GM21619 (cell line): ENCODE measurements around the gene NRXN3.

Source experiments
- ATAC-seq: cut with Tn5 transposase; IDR thresholded peaks from one replicate; pipeline ENCODE4 v1.9.1; 2021; ENCODE audit not compliant: unreplicated experiment

The NRXN3 gene

GRCh38 chr14:79698298-79698711 lies 1528.1 kb downstream of the NRXN3 start:
- no peak for ATAC-seq

- no peak for ATAC-seq
These were observed 1529.0 kb downstream of the NRXN3 start for GRCh38 chr14:79699206-79699605.

GRCh38 chr14:79701371-79701770 lies 1531.2 kb downstream of the NRXN3 start:
- ATAC-seq, result no peak

GRCh38 chr14:79702197-79702596 lies 1532.0 kb downstream of the NRXN3 start:
- ATAC-seq, result no peak

- ATAC-seq, result no peak
These were observed 1533.0 kb downstream of the NRXN3 start for GRCh38 chr14:79703209-79703608.

GRCh38 chr14:79704041-79704807 lies 1534.1 kb downstream of the NRXN3 start:
- no peak for ATAC-seq

DNA sequence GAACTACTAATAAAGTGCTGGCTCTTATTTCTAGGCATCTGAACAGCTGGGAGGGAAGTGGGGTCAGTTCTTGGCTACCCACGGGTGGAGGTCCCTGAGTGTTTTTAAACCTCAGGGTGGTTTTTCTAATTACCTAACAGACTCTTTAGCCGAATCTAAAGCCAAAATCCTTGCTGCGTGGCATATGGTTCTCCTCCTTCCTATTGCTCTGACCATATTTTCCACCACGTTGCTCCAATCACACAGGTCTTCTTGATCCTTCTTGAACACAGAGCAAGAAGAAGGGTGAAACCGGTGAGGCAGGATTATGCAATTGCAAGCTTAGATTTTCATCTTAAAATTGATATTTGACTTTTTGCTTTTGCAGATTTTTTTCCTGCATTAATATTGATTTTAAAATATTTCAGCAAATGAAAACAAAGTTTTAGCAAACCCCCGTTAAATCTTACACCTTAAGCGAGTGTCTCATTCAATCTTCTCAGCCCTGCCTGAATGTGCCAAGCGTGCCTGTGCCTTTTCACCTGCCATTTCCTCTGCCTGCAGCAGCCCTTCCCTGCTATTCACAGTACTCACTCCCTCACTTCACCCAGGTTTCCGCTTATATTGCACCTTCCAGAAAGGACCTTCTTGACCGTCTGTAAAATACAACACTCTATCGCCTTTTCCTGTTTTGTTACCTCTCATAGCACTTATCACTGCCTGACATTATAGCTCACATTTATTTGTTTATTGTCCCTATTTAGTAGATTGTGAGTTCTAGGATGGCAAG lies 1535.1 kb downstream of the NRXN3 start:
- no peak for ATAC-seq

- ATAC-seq, result no peak
These were observed 1536.2 kb downstream of the NRXN3 start for GRCh38 chr14:79706382-79706781.

DNA sequence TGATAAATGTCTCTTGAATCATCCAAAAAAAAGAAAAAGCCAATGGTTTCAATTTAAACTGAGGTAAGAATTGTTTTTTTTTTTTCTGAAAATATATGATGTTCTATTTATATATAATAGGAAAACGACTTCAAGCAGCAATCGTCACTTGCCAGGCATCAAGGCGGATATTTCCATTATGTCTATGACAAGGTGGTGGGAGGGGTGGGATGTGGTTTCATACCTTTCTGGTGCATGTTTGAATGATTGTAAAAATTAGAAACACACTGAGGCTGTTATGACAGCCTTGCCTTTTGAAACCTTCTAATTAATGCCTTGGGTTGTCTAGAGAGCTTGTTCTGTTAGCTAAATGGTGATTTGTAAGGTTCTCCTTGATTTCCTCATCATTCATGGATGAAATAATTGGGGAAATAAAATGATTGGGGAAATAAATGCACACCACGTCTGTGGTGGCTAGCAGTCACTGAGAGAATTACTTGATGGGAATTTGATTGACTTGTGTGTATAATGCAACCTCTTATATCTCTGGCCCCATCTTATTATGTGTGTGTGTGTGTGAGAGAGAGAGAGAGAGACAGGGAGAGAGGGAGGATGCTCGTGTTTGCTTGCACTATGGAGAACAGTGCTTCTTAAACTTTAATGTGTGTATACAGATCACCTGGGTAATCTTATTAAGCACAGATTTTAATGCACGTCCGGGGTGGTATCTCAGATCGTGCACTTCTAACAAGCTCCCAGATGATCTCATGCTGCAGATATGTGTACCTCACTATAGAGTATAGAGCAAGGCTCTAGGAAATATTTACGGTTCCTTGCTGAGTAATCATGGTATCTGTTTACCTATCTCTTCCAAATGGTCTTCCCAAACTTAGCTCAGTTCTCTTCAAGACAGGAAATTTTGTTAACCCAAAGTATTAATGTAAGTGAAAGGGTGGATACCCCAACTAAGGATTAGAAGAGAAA lies 1538.5 kb downstream of the NRXN3 start:
- no peak for ATAC-seq

DNA sequence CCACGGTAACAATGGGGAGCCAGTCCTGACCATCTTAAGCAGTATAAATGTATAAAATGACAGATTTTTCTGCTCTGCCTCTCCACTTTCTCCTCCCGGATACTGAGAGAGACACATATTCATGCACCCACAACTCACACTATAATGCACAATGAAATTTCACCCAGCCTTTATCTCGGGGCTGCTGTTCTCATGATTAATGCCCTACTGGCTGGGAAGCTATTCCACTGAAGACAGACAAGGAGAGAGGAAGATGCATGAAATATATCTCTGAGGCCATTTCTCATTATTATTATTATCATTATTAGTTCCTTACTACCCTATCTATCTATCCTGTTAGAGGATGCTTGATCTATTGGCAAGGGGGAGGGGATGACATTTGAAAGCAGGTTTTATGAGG lies 1539.4 kb downstream of the NRXN3 start:
- no peak for ATAC-seq

DNA sequence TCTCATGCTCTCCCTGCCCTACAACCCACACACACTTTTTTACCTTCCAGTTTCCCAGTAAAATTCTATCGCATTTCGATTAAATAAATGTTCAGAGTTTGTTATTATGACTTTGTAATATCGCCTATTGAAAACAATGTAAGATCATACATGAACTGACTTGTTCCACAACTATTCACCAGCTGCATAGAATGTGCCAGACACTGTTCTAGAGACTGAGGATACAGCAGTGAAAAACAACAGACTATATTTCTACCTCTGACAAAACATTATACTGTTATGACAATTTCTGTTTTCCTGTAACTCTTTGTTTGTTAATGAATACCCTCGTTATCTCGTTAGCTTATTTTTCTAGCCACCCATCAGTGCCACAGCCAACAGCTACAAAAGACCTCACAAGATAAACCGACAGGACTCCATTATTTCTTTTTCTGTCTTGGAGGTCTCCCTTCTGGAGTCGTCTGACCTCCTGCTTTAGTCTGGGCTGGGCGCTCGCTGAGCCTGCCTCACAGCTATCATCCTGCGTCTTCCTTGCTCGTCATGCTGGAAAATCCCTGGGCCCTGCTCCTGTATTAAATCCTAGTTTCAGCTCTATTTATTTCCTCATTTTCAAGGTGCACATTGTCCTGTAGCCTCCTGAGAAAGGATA lies 1542.3 kb downstream of the NRXN3 start:
- no peak for ATAC-seq

- ATAC-seq, result no peak
These were observed 1551.4 kb downstream of the NRXN3 start for GRCh38 chr14:79721399-79722084.

DNA sequence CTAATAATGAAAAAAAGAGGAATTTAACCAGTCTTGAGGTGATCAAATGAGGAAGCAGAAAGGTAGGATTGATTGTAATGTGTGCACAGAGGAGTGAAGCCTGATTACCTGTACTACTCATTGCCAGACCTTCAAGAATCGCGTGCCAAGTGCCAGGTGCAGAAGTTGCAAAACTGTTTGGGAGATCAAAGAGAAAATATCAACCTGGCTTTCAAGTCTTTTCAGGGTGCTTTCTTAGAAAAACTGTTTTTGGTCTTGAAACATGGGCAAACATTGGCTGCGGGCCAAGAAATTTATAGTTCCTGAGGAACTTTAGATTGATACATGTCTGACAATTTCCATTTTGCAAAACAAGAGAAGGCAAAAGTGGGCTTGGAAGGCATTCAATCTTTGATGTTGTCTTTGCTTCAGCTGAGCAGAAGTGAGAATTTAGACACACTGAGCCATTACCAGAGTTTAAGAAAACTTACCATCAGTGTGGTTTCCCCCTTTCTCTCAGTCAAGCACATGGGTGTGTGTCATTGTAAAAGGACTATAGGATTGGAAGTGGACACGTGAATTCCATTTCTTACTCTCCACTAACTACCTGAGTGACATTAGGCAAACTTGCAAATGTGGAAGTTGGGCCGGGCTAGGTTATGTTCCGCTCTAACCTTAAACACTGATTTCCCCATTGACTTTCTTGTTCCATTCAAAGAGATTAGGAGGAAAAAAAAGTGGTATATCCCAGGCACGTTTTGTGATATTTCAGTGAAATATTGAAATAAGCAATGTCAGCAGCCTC lies 1555.0 kb downstream of the NRXN3 start:
- ATAC-seq, result no peak

DNA sequence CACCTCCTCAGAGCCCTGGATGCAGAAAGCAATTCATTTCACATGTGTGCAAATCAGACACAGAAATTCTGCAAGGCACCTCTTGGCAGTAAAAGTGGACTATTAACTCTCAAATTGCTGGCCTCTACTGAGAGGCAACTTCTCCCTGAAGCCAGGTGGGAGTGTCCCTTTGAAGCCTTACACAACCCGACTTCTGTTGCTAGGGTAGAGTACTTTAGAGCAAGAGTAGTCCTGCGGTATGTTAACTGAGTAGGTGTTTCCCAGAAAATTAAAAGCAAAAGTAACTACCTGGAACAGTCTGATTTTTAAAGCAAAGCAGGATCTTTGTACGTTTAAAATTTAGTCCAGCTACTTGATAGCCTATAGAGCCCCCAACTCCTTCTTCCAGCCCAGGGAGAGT lies 1557.7 kb downstream of the NRXN3 start:
- no peak for ATAC-seq

GRCh38 chr14:79728331-79728730 lies 1558.2 kb downstream of the NRXN3 start:
- no peak for ATAC-seq

DNA sequence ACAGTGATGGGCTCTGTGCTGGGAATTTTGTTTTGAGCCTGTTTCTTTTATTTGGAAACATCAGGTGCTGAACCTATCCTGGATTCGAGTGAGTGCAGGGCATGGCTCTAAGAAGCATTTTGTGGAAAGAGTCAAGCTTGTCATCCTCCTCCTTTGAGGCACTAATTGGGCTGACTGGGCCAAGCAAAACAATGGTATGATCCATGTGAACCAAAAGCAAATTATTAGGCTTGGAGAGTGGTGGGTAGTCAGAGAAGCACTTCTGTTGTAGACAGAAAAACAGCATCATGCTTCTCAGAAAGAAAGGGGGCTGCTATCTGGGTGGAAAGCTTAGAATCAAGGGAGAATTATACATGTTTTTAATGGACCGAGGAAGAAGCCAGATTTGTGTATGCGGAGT lies 1559.6 kb downstream of the NRXN3 start:
- ATAC-seq, result no peak

GRCh38 chr14:79730196-79730595 lies 1560.0 kb downstream of the NRXN3 start:
- no peak for ATAC-seq

GRCh38 chr14:79730953-79731352 lies 1560.8 kb downstream of the NRXN3 start:
- ATAC-seq, result no peak

DNA sequence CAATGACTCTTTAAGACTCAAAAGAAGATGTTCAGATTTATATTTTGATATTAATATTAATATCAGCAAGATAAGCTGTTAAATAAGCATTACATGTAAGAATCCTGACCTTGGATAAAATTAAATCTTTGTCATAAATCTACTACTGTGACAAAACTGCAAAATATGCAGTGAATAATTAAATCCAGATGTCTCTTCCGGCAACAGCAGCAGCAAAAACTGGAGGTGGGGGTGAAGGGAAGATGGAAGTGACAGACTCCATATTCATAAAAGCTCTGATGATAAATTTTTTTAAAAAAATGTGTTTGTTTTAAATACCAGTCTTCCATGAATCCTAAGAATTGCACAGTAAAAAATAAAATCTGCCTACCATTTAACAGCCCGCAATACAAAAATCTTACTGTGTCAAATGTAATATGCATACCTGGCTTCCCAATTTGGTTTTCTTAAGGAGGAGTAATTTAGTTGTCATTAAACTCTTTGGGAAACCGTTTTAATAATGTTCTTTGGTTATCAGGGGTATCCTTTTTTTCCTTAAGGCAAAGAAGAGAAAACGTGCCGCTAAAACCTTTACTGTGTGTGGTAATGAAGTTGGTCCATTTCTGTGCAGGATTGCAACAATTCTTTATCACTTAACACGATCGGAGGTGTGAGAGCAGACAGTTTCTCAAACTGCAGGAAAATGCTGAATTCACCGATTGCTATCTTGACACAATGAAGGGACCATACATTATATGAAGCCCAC lies 1562.9 kb downstream of the NRXN3 start:
- ATAC-seq, result no peak
